Astrocyte of the cerebellum (primary cell): Measurements from ENCODE around the gene MRTO4.
A peak's percentile ranks its signal among the peaks of the same experiment; 100 is the strongest.
"Not testable (repeated sequence)": the region's sequence is repeated elsewhere in the genome, so short reads cannot be mapped to it uniquely, and the experiment has no call there.

Experiments
- DNase-seq: peaks from one replicate; pipeline ENCODE4 v3.0.0-alpha.2; 2011; ENCODE audit warnings: low read depth
- H3K4me3 ChIP-seq: 2 replicates; pipeline ENCODE4 v1.5.1; 2011; ENCODE audit warnings: mild to moderate bottlenecking, low read depth, low read length, moderate library complexity
- in situ Hi-C: cut with HindIII; loops from 2 replicates; pipeline ENCODE4 v1.10.0; 2017; ENCODE audit warnings: low sequenced_read_pairs
- TF ChIP-seq, protein P1 (sequence below): IDR thresholded peaks from 2 replicates; pipeline ENCODE4 v1.5.1; 2012; ENCODE audit warnings: low read length, low read depth, moderate library complexity, mild to moderate bottlenecking; ENCODE audit errors: missing control alignments

Gene MRTO4

DNA sequence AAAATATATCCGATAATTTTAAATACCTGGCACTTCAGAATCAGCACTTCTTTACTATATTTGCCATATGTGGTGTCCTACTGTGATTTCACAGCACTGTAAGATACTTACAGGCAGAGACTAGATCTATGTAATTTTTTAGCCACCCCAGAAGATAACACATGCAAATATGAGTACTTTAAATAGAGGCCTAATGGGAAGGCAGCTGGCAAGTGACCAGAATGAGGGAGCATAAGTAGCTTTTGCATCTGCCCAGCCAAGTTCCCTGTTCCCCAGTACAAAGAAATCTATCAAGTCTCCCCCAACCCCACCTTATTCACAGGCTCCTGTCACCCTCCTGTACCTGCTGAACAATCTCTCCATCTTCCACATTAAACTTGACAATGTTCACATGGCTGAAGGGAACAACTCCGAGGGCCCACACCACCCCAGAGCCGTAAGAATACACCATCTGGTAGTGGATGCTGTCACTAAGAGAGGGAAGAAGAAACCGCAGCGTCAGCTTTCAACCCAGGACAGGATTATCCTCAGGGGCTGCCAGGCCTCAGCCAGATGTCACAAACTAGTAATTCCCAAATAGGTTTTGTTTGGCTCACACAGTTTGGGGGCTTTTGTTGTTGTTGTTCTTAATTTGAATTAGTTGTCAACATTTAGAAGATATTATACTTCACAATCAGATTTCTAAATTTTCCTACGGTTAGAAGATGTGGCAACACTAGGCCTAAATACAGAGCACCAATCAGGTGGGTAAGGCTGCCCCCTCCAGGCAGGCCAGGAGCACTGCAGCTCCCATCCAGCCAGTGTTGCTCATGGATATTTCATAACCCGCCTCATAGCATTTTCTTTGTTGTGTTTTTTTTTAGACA is 10.7 kb upstream of the MRTO4 start:
- TF ChIP-seq, protein P1, sequence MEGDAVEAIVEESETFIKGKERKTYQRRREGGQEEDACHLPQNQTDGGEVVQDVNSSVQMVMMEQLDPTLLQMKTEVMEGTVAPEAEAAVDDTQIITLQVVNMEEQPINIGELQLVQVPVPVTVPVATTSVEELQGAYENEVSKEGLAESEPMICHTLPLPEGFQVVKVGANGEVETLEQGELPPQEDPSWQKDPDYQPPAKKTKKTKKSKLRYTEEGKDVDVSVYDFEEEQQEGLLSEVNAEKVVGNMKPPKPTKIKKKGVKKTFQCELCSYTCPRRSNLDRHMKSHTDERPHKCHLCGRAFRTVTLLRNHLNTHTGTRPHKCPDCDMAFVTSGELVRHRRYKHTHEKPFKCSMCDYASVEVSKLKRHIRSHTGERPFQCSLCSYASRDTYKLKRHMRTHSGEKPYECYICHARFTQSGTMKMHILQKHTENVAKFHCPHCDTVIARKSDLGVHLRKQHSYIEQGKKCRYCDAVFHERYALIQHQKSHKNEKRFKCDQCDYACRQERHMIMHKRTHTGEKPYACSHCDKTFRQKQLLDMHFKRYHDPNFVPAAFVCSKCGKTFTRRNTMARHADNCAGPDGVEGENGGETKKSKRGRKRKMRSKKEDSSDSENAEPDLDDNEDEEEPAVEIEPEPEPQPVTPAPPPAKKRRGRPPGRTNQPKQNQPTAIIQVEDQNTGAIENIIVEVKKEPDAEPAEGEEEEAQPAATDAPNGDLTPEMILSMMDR = peak; percentile 92
- H3K4me3 ChIP-seq = no peak overlapping the region
- DNase-seq = peak; percentile 36
- in situ Hi-C loops = no loop called here

- TF ChIP-seq, protein P1 = no peak
- in situ Hi-C loops = no loop called here
- no peak for DNase-seq
Measured at GRCh38 chr1:19250629-19251304, 838 bp upstream of the MRTO4 start.

GRCh38 chr1:19254416-19254815 is 2.8 kb downstream of the MRTO4 start:
- H3K4me3 ChIP-seq = no peak overlapping the region
- no peak for DNase-seq
- in situ Hi-C loops = no loop called here
- TF ChIP-seq, protein P1 = no peak

More at GRCh38 chr1:19250629-19251304, 838 bp upstream of the MRTO4 start:
- peak overlapping the region; percentile 94 for H3K4me3 ChIP-seq

GRCh38 chr1:19255288-19255687 is 3.7 kb downstream of the MRTO4 start:
- no peak for DNase-seq
- no peak overlapping the region for H3K4me3 ChIP-seq
- TF ChIP-seq, protein P1 = no peak
- in situ Hi-C loops = loop anchor here (5.0 kb wide), 1 partner anchor 93 kb away; no protein-coding TSS in a partner anchor

GRCh38 chr1:19256301-19256700 is 4.7 kb downstream of the MRTO4 start:
- not testable (repeated sequence) for DNase-seq, H3K4me3 ChIP-seq
- in situ Hi-C loops = loop anchor here (5.0 kb wide), 1 partner anchor 94 kb away; no protein-coding TSS in a partner anchor

GRCh38 chr1:19257178-19257914 is 5.7 kb downstream of the MRTO4 start:
- in situ Hi-C loops = loop anchor here (5.0 kb wide), 1 partner anchor 95 kb away; no protein-coding TSS in a partner anchor
- TF ChIP-seq, protein P1 = no peak
- no peak overlapping the region for H3K4me3 ChIP-seq
- no peak for DNase-seq
